Embryonic facial prominence (tissue), 1 donor: ENCODE data around the gene ZNF385A.
"Not testable (repeated sequence)": the region's sequence is repeated elsewhere in the genome, so short reads cannot be mapped to it uniquely, and the experiment has no call there.

Experiments used
- DNase-seq: peaks from one replicate; pipeline ENCODE4 v3.0.0-alpha.2; 2016; ENCODE audit errors: extremely low spot score

ZNF385A gene

GRCh38 chr12:54355104-54355815 lies 29.3 kb downstream of the ZNF385A start:
- no peak for DNase-seq

- DNase-seq = not testable (repeated sequence)
These were observed 30.3 kb downstream of the ZNF385A start for GRCh38 chr12:54354271-54354670.

GRCh38 chr12:54352891-54353874 lies 31.4 kb downstream of the ZNF385A start:
- DNase-seq = peak; percentile 75

GRCh38 chr12:54352022-54352531 lies 32.5 kb downstream of the ZNF385A start:
- DNase-seq = peak; percentile 80

- DNase-seq = no peak
These were observed 33.2 kb downstream of the ZNF385A start for GRCh38 chr12:54351341-54351740.

- DNase-seq = no peak
These were observed 33.8 kb downstream of the ZNF385A start for GRCh38 chr12:54350743-54351142.

GRCh38 chr12:54349679-54350078 lies 34.9 kb downstream of the ZNF385A start:
- DNase-seq = no peak

GRCh38 chr12:54349036-54349435 lies 35.5 kb downstream of the ZNF385A start:
- no peak for DNase-seq

GRCh38 chr12:54341378-54342300 lies 42.9 kb downstream of the ZNF385A start:
- no peak for DNase-seq

- DNase-seq = no peak
These were observed 43.7 kb downstream of the ZNF385A start for GRCh38 chr12:54340846-54341245.

GRCh38 chr12:54338698-54339296 lies 45.7 kb downstream of the ZNF385A start:
- DNase-seq = no peak

- no peak for DNase-seq
These were observed 46.5 kb downstream of the ZNF385A start for GRCh38 chr12:54337854-54338650.

GRCh38 chr12:54337280-54337842 lies 47.2 kb downstream of the ZNF385A start:
- DNase-seq = no peak

GRCh38 chr12:54333420-54334034 lies 51.0 kb downstream of the ZNF385A start:
- DNase-seq = no peak

GRCh38 chr12:54331461-54331860 lies 53.1 kb downstream of the ZNF385A start:
- DNase-seq = no peak

- DNase-seq = no peak
These were observed 54.1 kb downstream of the ZNF385A start for GRCh38 chr12:54330442-54330841.

- DNase-seq = no peak
These were observed 54.8 kb downstream of the ZNF385A start for GRCh38 chr12:54329759-54330158.

- no peak for DNase-seq
These were observed 55.8 kb downstream of the ZNF385A start for GRCh38 chr12:54328595-54329337.
